ENCODE data around the gene COPZ1. TPM values are rescaled to one million over a fixed set of nuclear protein-coding genes. Genes with fewer than 3 reads are reported as not detected.

COPZ1 gene
- total and polyA plus RNA-seq, 9 of the 15 experiments (the other 6 are each of a cell fraction or from before 2014, with no cell fraction given): 137 to 487 (median 233) TPM

DNA sequence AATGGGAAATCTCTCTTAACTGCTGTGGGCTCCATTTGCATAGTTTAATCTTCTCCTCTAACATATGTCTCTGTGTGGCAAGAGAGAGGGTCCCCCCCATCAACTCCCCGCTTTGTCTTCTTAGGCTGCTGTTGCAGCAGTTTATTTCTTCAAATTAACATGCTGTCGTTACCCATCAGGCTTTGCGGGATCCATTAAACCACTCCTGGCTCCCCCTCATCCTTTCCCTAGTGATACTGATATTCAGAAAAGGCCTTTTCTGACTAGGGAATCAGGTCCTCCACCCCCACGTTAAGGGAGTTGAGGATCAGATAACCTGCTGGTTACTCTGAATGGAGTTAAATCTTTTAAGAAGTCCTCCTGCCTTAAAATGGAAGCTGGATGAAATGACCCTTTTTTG, 24.1 kb downstream of the COPZ1 start:
- Histone ChIP-seq H3K4me2 (ENCODE audit: insufficient read depth, low read length) (no peak overlapping the region), H3K27ac (ENCODE audit: extremely low read depth, low read depth, low read length) (no peak overlapping the region), H2AFZ (ENCODE audit: low read depth, low read length) (no peak overlapping the region), H3K36me3 (ENCODE audit: control insufficient read depth, insufficient read depth, low read length) (peaks cover 76% of the 10 kb centered on the region), H3K4me3 (no peak overlapping the region), H4K20me1 (replicated peaks; ENCODE audit: control insufficient read depth, insufficient read depth, low read length) (no peaks in the 10 kb centered on the region), H3K9me3 (replicated peaks; ENCODE audit: control insufficient read depth, insufficient read depth, low read depth, low read length) (no peaks in the 10 kb centered on the region), H3K79me2 (ENCODE audit: control insufficient read depth, insufficient read depth, low read length) (no peaks in the 10 kb centered on the region), H3K4me1 (replicated peaks in 1 of 2; ENCODE audit: control insufficient read depth in 2 of 2, insufficient read depth in 2 of 2, low read length in 2 of 2) (peaks cover 26 to 34% of the 10 kb centered on the region in 2 experiments), H3K9ac (ENCODE audit: insufficient read depth in 1 of 2, low read depth in 2 of 2, low read length in 2 of 2) (no peak overlapping the region), H3K9me1 (ENCODE audit: control insufficient read depth, insufficient read depth, low read length) (no peaks in the 10 kb centered on the region), H3K27me3 (ENCODE audit: control insufficient read depth in 2 of 2, insufficient read depth in 2 of 2, low read length in 2 of 2) (no peaks in the 10 kb centered on the region)
- TF ChIP-seq, protein P1, sequence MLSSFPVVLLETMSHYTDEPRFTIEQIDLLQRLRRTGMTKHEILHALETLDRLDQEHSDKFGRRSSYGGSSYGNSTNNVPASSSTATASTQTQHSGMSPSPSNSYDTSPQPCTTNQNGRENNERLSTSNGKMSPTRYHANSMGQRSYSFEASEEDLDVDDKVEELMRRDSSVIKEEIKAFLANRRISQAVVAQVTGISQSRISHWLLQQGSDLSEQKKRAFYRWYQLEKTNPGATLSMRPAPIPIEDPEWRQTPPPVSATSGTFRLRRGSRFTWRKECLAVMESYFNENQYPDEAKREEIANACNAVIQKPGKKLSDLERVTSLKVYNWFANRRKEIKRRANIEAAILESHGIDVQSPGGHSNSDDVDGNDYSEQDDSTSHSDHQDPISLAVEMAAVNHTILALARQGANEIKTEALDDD (IDR thresholded peaks at IDR 0.05): peak; percentile 80
- TF ChIP-seq JUN (IDR thresholded peaks at IDR 0.05; ENCODE audit: borderline replicate concordance, low read depth, low read length): no peak
- no peak for TF ChIP-seq JUN (CRISPR knock-in tag; IDR thresholded peaks at IDR 0.05; ENCODE audit: borderline replicate concordance)
- intact Hi-C loops (cut with micrococcal nuclease) (no loop called here), in situ Hi-C loops (cut with MboI) (no loop called here)
- no peak for DNase-seq (ENCODE audit: extremely low read depth in 1 of 4, low spot score in 3 of 4)
- 53% methylated on average over 4 of the region's 4 CpGs for WGBS (ENCODE audit: insufficient coverage, low coverage, missing lambda C conversion rate)
- FAIRE-seq: no peak
- no TSS peak for BruUV-seq (replicated peaks)
- ChIA-PET CTCF (ENCODE audit: low intra/inter-chr PET ratio) (interaction anchor here (0.9 kb wide), 1 partner anchor 12 kb away, joined by 3 read pairs; no protein-coding TSS in a partner anchor), POLR2A (interaction anchor here (0.6 to 5.6 kb wide), 4 partner anchors 10 to 56 kb away, joined by 3 to 43 read pairs (median 6); no protein-coding TSS in a partner anchor)
- no peak for ATAC-seq

DNA sequence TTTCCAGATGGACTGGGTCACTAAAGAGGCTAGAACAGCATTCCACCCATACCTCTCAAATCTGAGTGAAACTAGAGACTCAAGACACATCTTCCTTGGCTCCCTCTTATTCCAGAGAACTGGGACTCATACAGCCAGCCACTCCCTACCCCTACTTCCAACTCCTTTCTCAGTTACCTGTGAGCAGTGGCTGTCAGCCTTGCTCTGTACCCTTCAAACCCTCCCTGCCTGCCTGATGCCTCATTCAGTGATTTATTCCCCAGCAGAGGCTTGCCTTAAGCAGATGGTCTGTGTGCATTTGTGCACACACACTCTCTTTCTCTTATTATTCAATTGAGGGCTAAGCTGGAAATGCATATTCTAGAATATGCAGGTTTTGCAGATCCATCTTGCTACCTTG, 24.7 kb downstream of the COPZ1 start:
- Histone ChIP-seq H2AFZ (ENCODE audit: low read depth, low read length) (no peak overlapping the region), H4K20me1 (replicated peaks; ENCODE audit: control insufficient read depth, insufficient read depth, low read length) (no peaks in the 10 kb centered on the region), H3K79me2 (ENCODE audit: control insufficient read depth, insufficient read depth, low read length) (no peaks in the 10 kb centered on the region), H3K36me3 (ENCODE audit: control insufficient read depth, insufficient read depth, low read length) (peaks cover 72% of the 10 kb centered on the region), H3K9ac (ENCODE audit: insufficient read depth in 1 of 2, low read depth in 2 of 2, low read length in 2 of 2) (no peak overlapping the region), H3K4me3 (no peak overlapping the region), H3K9me3 (replicated peaks; ENCODE audit: control insufficient read depth, insufficient read depth, low read depth, low read length) (no peaks in the 10 kb centered on the region), H3K27me3 (ENCODE audit: control insufficient read depth in 2 of 2, insufficient read depth in 2 of 2, low read length in 2 of 2) (no peaks in the 10 kb centered on the region), H3K4me1 (replicated peaks in 1 of 2; ENCODE audit: control insufficient read depth in 2 of 2, insufficient read depth in 2 of 2, low read length in 2 of 2) (peaks cover 26 to 34% of the 10 kb centered on the region in 2 experiments), H3K27ac (ENCODE audit: extremely low read depth, low read depth, low read length) (no peak overlapping the region), H3K4me2 (ENCODE audit: insufficient read depth, low read length) (no peak overlapping the region), H3K9me1 (ENCODE audit: control insufficient read depth, insufficient read depth, low read length) (no peaks in the 10 kb centered on the region)
- TF ChIP-seq, protein P2, sequence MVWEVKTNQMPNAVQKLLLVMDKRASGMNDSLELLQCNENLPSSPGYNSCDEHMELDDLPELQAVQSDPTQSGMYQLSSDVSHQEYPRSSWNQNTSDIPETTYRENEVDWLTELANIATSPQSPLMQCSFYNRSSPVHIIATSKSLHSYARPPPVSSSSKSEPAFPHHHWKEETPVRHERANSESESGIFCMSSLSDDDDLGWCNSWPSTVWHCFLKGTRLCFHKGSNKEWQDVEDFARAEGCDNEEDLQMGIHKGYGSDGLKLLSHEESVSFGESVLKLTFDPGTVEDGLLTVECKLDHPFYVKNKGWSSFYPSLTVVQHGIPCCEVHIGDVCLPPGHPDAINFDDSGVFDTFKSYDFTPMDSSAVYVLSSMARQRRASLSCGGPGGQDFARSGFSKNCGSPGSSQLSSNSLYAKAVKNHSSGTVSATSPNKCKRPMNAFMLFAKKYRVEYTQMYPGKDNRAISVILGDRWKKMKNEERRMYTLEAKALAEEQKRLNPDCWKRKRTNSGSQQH (CRISPR knock-in tag; IDR thresholded peaks at IDR 0.05): no peak
- TF ChIP-seq BHLHE40 (IDR thresholded peaks at IDR 0.05; ENCODE audit: low read length): no peak
- TF ChIP-seq PHB (CRISPR knock-in tag; IDR thresholded peaks at IDR 0.05): no peak
- TF ChIP-seq, protein P3, sequence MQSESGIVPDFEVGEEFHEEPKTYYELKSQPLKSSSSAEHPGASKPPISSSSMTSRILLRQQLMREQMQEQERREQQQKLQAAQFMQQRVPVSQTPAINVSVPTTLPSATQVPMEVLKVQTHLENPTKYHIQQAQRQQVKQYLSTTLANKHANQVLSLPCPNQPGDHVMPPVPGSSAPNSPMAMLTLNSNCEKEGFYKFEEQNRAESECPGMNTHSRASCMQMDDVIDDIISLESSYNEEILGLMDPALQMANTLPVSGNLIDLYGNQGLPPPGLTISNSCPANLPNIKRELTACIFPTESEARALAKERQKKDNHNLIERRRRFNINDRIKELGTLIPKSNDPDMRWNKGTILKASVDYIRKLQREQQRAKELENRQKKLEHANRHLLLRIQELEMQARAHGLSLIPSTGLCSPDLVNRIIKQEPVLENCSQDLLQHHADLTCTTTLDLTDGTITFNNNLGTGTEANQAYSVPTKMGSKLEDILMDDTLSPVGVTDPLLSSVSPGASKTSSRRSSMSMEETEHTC (IDR thresholded peaks at IDR 0.05): no peak
- no peak for TF ChIP-seq LCOR (CRISPR knock-in tag; IDR thresholded peaks at IDR 0.05)
- ChIA-PET CTCF (ENCODE audit: low intra/inter-chr PET ratio) (interaction anchor here (0.9 kb wide), 1 partner anchor 13 kb away, joined by 3 read pairs; no protein-coding TSS in a partner anchor), POLR2A (interaction anchor here (0.6 to 5.6 kb wide), 6 partner anchors 9 to 171 kb away, joined by 3 to 43 read pairs (median 3); no protein-coding TSS in a partner anchor)
- DNase-seq (ENCODE audit: extremely low read depth in 1 of 4, low spot score in 3 of 4): no peak
- BruUV-seq (replicated peaks): no TSS peak
- in situ Hi-C loops (cut with MboI) (no loop called here), intact Hi-C loops (cut with micrococcal nuclease) (no loop called here)
- no peak for ATAC-seq
- no peak for FAIRE-seq
